K562 (cell line): Measurements from ENCODE around the gene TNIK. TPM values are rescaled to one million over a fixed set of nuclear protein-coding genes. Genes with fewer than 3 reads are reported as not detected.
A peak's percentile ranks its signal among the peaks of the same experiment; 100 is the strongest.

Source experiments
- ATAC-seq: fragments of 200-7000 bp; cut with Tn5 transposase; 3 replicates; pipeline ENCODE4 v1.9.1; 2020; ENCODE audit warnings: moderate library complexity
- BruUV-seq: library from RNA; stranded (reverse); fragments of 400-500 nt; replicated peaks from 2 replicates; lab custom pipeline; 2021; lab: Mats Ljungman, UMichigan
- CTCF ChIA-PET: fragments of 300-600 bp; formaldehyde crosslinking; extraction: SDS; loops from one replicate; lab custom pipeline; 2021; ENCODE audit warnings: low intra/inter-chr PET ratio; lab: Yijun Ruan, JAX
- POLR2A ChIA-PET: fragments of 300-600, 350-650 bp; sonication (Branson Sonifier 250); formaldehyde crosslinking; extraction: SDS; loops from one replicate; lab custom pipeline; 2021; ENCODE audit warnings: antibody characterized with exemption, inconsistent platforms; lab: Yijun Ruan, JAX
- DNase-seq, 4 experiments: peaks; one replicate each; pipeline versions ENCODE4 v3.0.0 to v3.0.0-alpha.2; 2011 to 2018; ENCODE audit warnings: low spot score in 3 of 4, mixed read lengths in 3 of 4; ENCODE audit errors: extremely low read depth in 1 of 4
- FAIRE-seq: peaks from 2 replicates; lab custom pipeline; 2011; peaks lifted over from hg19 to GRCh38; lab: Jason Lieb, UNC
- H2AFZ ChIP-seq: 2 replicates; pipeline ENCODE4 v1.6.0; 2011; ENCODE audit warnings: low read depth, low read length, control low read depth, inconsistent platforms
- H3K27ac ChIP-seq: fragments of 200-600 bp; 3 replicates; pipeline ENCODE4 v1.8.0; 2011; ENCODE audit warnings: low read depth, mild to moderate bottlenecking, control low read depth, inconsistent platforms, low read length, moderate library complexity, mixed read lengths; ENCODE audit errors: extremely low read depth
- H3K27me3 ChIP-seq, 2 experiments: fragments of 300-600 bp in 1 of 2; 2 replicates in 1 of 2; 3 replicates in 1 of 2; pipeline versions ENCODE4 v1.6.0 to v1.8.0; 2011; ENCODE audit warnings: inconsistent platforms in 2 of 2, low read length in 2 of 2, mild to moderate bottlenecking in 1 of 2, mixed read lengths in 1 of 2, moderate library complexity in 1 of 2; ENCODE audit not compliant: control insufficient read depth in 2 of 2, insufficient read depth in 2 of 2
- H3K36me3 ChIP-seq: fragments of 300-600 bp; 3 replicates; pipeline ENCODE4 v1.8.0; 2011; ENCODE audit warnings: mild to moderate bottlenecking, low read length, inconsistent platforms; ENCODE audit not compliant: control insufficient read depth, insufficient read depth
- H3K4me1 ChIP-seq, 2 experiments: fragments of 200-600 bp in 1 of 2; replicated peaks in 1 of 2; 2 replicates in 1 of 2; 3 replicates in 1 of 2; pipeline versions ENCODE4 v1.5.1 to v1.8.0; 2011; ENCODE audit warnings: inconsistent platforms in 2 of 2, low read length in 2 of 2, mild to moderate bottlenecking in 1 of 2, mixed read lengths in 1 of 2, moderate library complexity in 1 of 2; ENCODE audit not compliant: control insufficient read depth in 2 of 2, insufficient read depth in 2 of 2
- H3K4me2 ChIP-seq: 2 replicates; pipeline ENCODE4 v1.6.1; 2011; ENCODE audit warnings: low read length, control low read depth, inconsistent platforms, mixed read lengths; ENCODE audit not compliant: insufficient read depth
- H3K4me3 ChIP-seq: fragments of 200-600 bp; sonication (generic), shearing (Covaris generic); 2 replicates; pipeline ENCODE4 v1.5.1; 2016; ENCODE audit warnings: control low read depth, inconsistent platforms
- H3K79me2 ChIP-seq: fragments of 200-600 bp; 3 replicates; pipeline ENCODE4 v1.8.0; 2011; ENCODE audit warnings: low read length, inconsistent platforms; ENCODE audit not compliant: control insufficient read depth, insufficient read depth
- H3K9ac ChIP-seq, 2 experiments: 2 replicates each; pipeline versions ENCODE4 v1.6.0 to v1.6.1; 2011; ENCODE audit warnings: low read depth in 2 of 2, low read length in 2 of 2, control low read depth in 1 of 2, inconsistent platforms in 1 of 2, mild to moderate bottlenecking in 1 of 2, mixed read lengths in 1 of 2; ENCODE audit not compliant: insufficient read depth in 1 of 2
- H3K9me1 ChIP-seq: one replicate; pipeline ENCODE4 v1.6.0; 2011; ENCODE audit warnings: inconsistent platforms, mild to moderate bottlenecking, low read length, moderate library complexity; ENCODE audit not compliant: control insufficient read depth, insufficient read depth
- H3K9me3 ChIP-seq: replicated peaks from 2 replicates; pipeline ENCODE4 v1.5.1; 2011; ENCODE audit warnings: low read depth, low read length, inconsistent platforms; ENCODE audit not compliant: control insufficient read depth, insufficient read depth
- H4K20me1 ChIP-seq: replicated peaks from 2 replicates; pipeline ENCODE4 v1.6.1; 2011; ENCODE audit warnings: low read length, inconsistent platforms, mixed read lengths; ENCODE audit not compliant: control insufficient read depth, insufficient read depth
- ETS2 ChIP-seq: IDR thresholded peaks from 2 replicates; pipeline ENCODE4 v1.6.1; 2016; ENCODE audit warnings: borderline replicate concordance, missing genetic modification characterization, mild to moderate bottlenecking, moderate library complexity, missing compliant biosample characterization; ENCODE audit not compliant: poor library complexity, severe bottlenecking
- FOXA3 ChIP-seq, 2 experiments: fragments of 450-650 bp in 1 of 2; sonication (generic) in 1 of 2; formaldehyde crosslinking; IDR thresholded peaks in 1 of 2; conservative IDR thresholded peaks in 1 of 2; 2 replicates each; pipeline versions ENCODE4 v1.4.0 to v1.8.0; 2020 to 2022; ENCODE audit warnings: mild to moderate bottlenecking in 2 of 2, missing genetic modification reagents in 1 of 2
- HDAC1 ChIP-seq, 2 experiments: fragments of 450-650 bp; IDR thresholded peaks; 2 replicates each; pipeline ENCODE4 v1.6.1; 2016 to 2017; ENCODE audit warnings: inconsistent platforms in 1 of 2, mild to moderate bottlenecking in 1 of 2, moderate library complexity in 1 of 2
- MYNN ChIP-seq, 2 experiments: sonication (generic); formaldehyde crosslinking in 1 of 2; IDR thresholded peaks; 2 replicates each; pipeline versions ENCODE4 v1.5.0 to v1.6.1; 2016 to 2020; ENCODE audit warnings: antibody characterized with exemption in 1 of 2, missing genetic modification reagents in 1 of 2
- NONO ChIP-seq, 2 experiments: fragments of 200-400 bp in 1 of 2; fragments of 450-650 bp in 1 of 2; formaldehyde crosslinking in 1 of 2; IDR thresholded peaks; 2 replicates each; pipeline ENCODE4 v1.6.1; 2017; ENCODE audit warnings: low read depth in 2 of 2, mild to moderate bottlenecking in 2 of 2, moderate library complexity in 2 of 2, low read length in 1 of 2
- POU5F1 ChIP-seq: fragments of 150-350 bp; IDR thresholded peaks from 2 replicates; pipeline ENCODE4 v1.6.1; 2014; ENCODE audit warnings: borderline replicate concordance, low read length, low read depth, mild to moderate bottlenecking; ENCODE audit not compliant: partially characterized antibody
- SMAD3 ChIP-seq: fragments of 450-650 bp; formaldehyde crosslinking; conservative IDR thresholded peaks from 2 replicates; pipeline ENCODE4 v1.4.0; 2020; ENCODE audit warnings: mild to moderate bottlenecking
- U2AF2 ChIP-seq: fragments of 200-400 bp; formaldehyde crosslinking; optimal IDR thresholded peaks from 2 replicates; pipeline ENCODE3; 2017; ENCODE audit warnings: low read depth, mild to moderate bottlenecking, low read length
- ZC3H11A ChIP-seq: IDR thresholded peaks from 2 replicates; pipeline ENCODE4 v1.6.1; 2012; ENCODE audit warnings: low read depth, low read length, improper control_type of control experiment
- ZNF174 ChIP-seq: fragments of 250-450 bp; sonication (Bioruptor Pico); IDR thresholded peaks from 2 replicates; pipeline ENCODE4 v1.4.0; 2020; ENCODE audit warnings: mild to moderate bottlenecking
- ZNF586 ChIP-seq: fragments of 450-650 bp; formaldehyde crosslinking; conservative IDR thresholded peaks from 2 replicates; pipeline ENCODE4 v1.4.0; 2020; ENCODE audit warnings: mild to moderate bottlenecking, moderate library complexity
- WGBS: fragments of 100-300 bp; shearing (Covaris generic); methylation state at CpG from one replicate; pipeline ENCODE4 v1.1.6; 2016; ENCODE audit warnings: low coverage, mixed read lengths; ENCODE audit not compliant: insufficient coverage; ENCODE audit errors: missing lambda C conversion rate; 5-methylcytosine and 5-hydroxymethylcytosine counted together
- in situ Hi-C: fragments of 300-500 bp; cut with MboI; formaldehyde crosslinking; loops from 4 replicates; pipeline ENCODE4 v1.15.0; 2018; ENCODE audit warnings: inconsistent platforms, mixed read lengths
- intact Hi-C: fragments of 100-400 bp; cut with micrococcal nuclease; formaldehyde crosslinking; loops from 2 replicates; pipeline ENCODE4 v1.14.2; 2022
- polyA plus RNA-seq, 8 experiments: library from polyadenylated mRNA; depleted of rRNA in 4 of 8; stranded (reverse) in 5 of 8; unstranded in 3 of 8; fragments of >200 nt; fragmentation: Nextera tagmentation in 2 of 8; fragmentation: Illumina TruSeq in 1 of 8; extraction: Ambion mirVana in 2 of 8; extraction: Trizol in 1 of 8; gene quantifications; 2 replicates each; pipeline versions ENCODE4 v1.2.1 to v1.2.3, GENCODE V29; 2011 to 2014; ENCODE audit warnings: inconsistent platforms in 1 of 8, missing spikeins in 1 of 8
- total RNA-seq, 7 experiments: library from RNA; depleted of rRNA in 6 of 7; stranded (reverse); fragments of >200 nt in 6 of 7; fragmentation: Illumina TruSeq in 2 of 7; extraction: Trizol in 2 of 7; gene quantifications; 2 replicates each; pipeline versions ENCODE4 v1.2.1 to v1.2.3, GENCODE V29; 2011 to 2021; ENCODE audit warnings: low replicate concordance in 1 of 7
- TF ChIP-seq, protein P1 (sequence below): fragments of 150-350 bp; conservative IDR thresholded peaks from 2 replicates; pipeline ENCODE4 v1.6.1; 2014; ENCODE audit warnings: low read length
- TF ChIP-seq, protein P2 (sequence below): fragments of 450-650 bp; IDR thresholded peaks from 2 replicates; pipeline ENCODE4 v1.6.1; 2017; ENCODE audit warnings: antibody characterized with exemption
- TF ChIP-seq, protein P3 (sequence below): IDR thresholded peaks from 2 replicates; pipeline ENCODE4 v1.6.1; 2016; ENCODE audit warnings: missing genetic modification characterization, missing compliant biosample characterization

Gene TNIK
- total and polyA plus RNA-seq, 9 of the 15 experiments (the other 6 are each of a cell fraction or from before 2014, with no cell fraction given), result 6.6 to 39.0 (median 24.7) TPM

DNA sequence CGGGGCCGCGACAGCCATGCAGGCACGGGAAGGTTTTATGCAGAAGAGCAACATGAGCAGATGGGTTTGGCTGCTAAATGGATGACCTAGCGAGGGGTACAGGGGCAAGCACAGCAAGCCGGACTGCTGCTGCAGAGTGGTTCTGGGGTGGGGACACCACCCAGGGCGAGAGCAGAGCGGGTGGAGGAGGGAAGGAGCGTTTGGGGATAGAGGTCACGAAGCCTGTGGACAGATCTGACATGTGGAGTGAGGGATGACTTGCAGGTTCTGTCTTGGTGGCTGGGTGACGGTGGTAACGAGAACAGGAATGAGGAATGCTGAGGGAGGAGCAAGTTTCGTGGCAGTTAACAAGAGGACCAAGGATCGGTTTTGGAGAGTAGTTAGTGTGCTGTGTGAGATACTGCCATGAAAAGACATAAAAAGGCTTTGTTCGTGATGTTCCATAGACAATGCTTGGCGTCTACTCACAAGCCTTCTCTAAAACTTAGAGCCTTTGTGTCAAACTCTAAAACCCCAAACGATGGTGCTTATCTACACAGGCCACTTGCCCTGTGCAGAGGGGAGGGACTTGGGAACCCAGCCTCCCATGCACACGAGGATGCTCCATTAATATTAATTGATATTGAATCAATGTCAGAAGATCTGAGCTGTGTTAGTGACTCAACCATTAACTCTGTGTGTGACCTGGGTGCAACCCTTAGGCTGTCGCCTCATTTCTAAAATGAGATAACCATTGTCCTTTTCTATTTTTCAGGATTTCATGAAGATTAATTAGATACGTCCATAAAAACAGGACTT is 301.0 kb downstream of the TNIK start:
- Histone ChIP-seq H3K36me3 (peaks cover 53% of the 10 kb centered on the region), H3K9me1 (no peaks in the 10 kb centered on the region), H3K27ac (peak overlapping the region; percentile 84), H3K9me3 (peaks cover 7% of the 10 kb centered on the region), H3K4me2 (peak overlapping the region; percentile 78), H3K4me1 (peaks cover 27 to 38% of the 10 kb centered on the region in 2 experiments), H2AFZ (peak overlapping the region; percentile 86), H3K79me2 (no peaks in the 10 kb centered on the region), H3K27me3 (no peaks in the 10 kb centered on the region), H3K9ac (peak overlapping the region; percentile 38 to 83), H4K20me1 (no peaks in the 10 kb centered on the region; the same call in 1 of the 2 replicates), H3K4me3 (no peak overlapping the region)
- in situ Hi-C loops (no loop called here), intact Hi-C loops (loop anchor here (5.0 kb wide), 1 partner anchor 408 kb away; no protein-coding TSS in a partner anchor)
- POLR2A ChIA-PET, result interaction anchor here (1.1 kb wide), 1 partner anchor 14 kb away, joined by 3 read pairs; no protein-coding TSS in a partner anchor
- 8% methylated on average over 20 of the region's 20 CpGs for WGBS
- DNase-seq (peak; percentile 73 to 87 (median 80)), FAIRE-seq (peak; percentile 84), ATAC-seq (peak; percentile 96)
- BruUV-seq, result no TSS peak
- CTCF ChIA-PET, result no interaction called here
- TF ChIP-seq, protein P1, sequence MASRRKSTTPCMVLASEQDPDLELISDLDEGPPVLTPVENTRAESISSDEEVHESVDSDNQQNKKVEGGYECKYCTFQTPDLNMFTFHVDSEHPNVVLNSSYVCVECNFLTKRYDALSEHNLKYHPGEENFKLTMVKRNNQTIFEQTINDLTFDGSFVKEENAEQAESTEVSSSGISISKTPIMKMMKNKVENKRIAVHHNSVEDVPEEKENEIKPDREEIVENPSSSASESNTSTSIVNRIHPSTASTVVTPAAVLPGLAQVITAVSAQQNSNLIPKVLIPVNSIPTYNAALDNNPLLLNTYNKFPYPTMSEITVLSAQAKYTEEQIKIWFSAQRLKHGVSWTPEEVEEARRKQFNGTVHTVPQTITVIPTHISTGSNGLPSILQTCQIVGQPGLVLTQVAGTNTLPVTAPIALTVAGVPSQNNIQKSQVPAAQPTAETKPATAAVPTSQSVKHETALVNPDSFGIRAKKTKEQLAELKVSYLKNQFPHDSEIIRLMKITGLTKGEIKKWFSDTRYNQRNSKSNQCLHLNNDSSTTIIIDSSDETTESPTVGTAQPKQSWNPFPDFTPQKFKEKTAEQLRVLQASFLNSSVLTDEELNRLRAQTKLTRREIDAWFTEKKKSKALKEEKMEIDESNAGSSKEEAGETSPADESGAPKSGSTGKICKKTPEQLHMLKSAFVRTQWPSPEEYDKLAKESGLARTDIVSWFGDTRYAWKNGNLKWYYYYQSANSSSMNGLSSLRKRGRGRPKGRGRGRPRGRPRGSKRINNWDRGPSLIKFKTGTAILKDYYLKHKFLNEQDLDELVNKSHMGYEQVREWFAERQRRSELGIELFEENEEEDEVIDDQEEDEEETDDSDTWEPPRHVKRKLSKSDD, result no peak
- TF ChIP-seq U2AF2 (no peak), POU5F1 (no peak), ZNF174 (no peak), MYNN (IDR thresholded peaks at IDR 0.05) (no peak), MYNN (CRISPR knock-in tag; IDR thresholded peaks at IDR 0.05) (no peak), SMAD3 (no peak), FOXA3 (CRISPR knock-in tag; conservative IDR thresholded peaks at IDR 0.05 in 1 of 2, IDR thresholded peaks at IDR 0.05 in 1 of 2) (no peak), NONO (IDR thresholded peaks at IDR 0.05; ENCODE audit: low read depth in 2 of 2, low read length in 1 of 2) (no peak; a peak in 1 of 4 replicates), HDAC1 (IDR thresholded peaks at IDR 0.05) (peak in 1 of 2 experiments; percentile 93; a peak in 2 of 4 replicates), ZC3H11A (no peak), ETS2 (no peak), ZNF586 (CRISPR knock-in tag) (no peak)
- TF ChIP-seq, protein P2, sequence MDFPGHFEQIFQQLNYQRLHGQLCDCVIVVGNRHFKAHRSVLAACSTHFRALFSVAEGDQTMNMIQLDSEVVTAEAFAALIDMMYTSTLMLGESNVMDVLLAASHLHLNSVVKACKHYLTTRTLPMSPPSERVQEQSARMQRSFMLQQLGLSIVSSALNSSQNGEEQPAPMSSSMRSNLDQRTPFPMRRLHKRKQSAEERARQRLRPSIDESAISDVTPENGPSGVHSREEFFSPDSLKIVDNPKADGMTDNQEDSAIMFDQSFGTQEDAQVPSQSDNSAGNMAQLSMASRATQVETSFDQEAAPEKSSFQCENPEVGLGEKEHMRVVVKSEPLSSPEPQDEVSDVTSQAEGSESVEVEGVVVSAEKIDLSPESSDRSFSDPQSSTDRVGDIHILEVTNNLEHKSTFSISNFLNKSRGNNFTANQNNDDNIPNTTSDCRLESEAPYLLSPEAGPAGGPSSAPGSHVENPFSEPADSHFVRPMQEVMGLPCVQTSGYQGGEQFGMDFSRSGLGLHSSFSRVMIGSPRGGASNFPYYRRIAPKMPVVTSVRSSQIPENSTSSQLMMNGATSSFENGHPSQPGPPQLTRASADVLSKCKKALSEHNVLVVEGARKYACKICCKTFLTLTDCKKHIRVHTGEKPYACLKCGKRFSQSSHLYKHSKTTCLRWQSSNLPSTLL, result no peak
- TF ChIP-seq, protein P3, sequence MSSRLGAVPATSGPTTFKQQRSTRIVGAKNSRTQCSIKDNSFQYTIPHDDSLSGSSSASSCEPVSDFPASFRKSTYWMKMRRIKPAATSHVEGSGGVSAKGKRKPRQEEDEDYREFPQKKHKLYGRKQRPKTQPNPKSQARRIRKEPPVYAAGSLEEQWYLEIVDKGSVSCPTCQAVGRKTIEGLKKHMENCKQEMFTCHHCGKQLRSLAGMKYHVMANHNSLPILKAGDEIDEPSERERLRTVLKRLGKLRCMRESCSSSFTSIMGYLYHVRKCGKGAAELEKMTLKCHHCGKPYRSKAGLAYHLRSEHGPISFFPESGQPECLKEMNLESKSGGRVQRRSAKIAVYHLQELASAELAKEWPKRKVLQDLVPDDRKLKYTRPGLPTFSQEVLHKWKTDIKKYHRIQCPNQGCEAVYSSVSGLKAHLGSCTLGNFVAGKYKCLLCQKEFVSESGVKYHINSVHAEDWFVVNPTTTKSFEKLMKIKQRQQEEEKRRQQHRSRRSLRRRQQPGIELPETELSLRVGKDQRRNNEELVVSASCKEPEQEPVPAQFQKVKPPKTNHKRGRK (tag), result no peak
